Endothelial cell (in vitro differentiated cells): ENCODE data around the gene PER2. TPM values are rescaled to one million over a fixed set of nuclear protein-coding genes. Genes with fewer than 3 reads are reported as not detected.

Experiments
- DNase-seq: peaks from one replicate; pipeline ENCODE4 v3.0.0; 2021; ENCODE audit warnings: low spot score
- H3K27ac Mint-ChIP-seq: one replicate; pipeline ENCODE4 v1.8.0; 2021; ENCODE audit warnings: mixed read lengths, inconsistent platforms; ENCODE audit not compliant: unreplicated experiment
- H3K27me3 Mint-ChIP-seq: one replicate; pipeline ENCODE4 v1.8.0; 2021; ENCODE audit warnings: mild to moderate bottlenecking, moderate library complexity, mixed read lengths, inconsistent platforms; ENCODE audit not compliant: unreplicated experiment
- H3K36me3 Mint-ChIP-seq: one replicate; pipeline ENCODE4 v1.8.0; 2021; ENCODE audit warnings: mild to moderate bottlenecking, low read depth, mixed read lengths, inconsistent platforms; ENCODE audit not compliant: unreplicated experiment
- H3K4me1 Mint-ChIP-seq: one replicate; pipeline ENCODE4 v1.8.0; 2021; ENCODE audit warnings: mild to moderate bottlenecking, mixed read lengths, inconsistent platforms; ENCODE audit not compliant: unreplicated experiment
- H3K4me3 Mint-ChIP-seq: one replicate; pipeline ENCODE4 v1.8.0; 2021; ENCODE audit warnings: mild to moderate bottlenecking, mixed read lengths, inconsistent platforms; ENCODE audit not compliant: unreplicated experiment
- H3K9me3 Mint-ChIP-seq: one replicate; pipeline ENCODE4 v1.8.0; 2021; ENCODE audit warnings: mixed read lengths, inconsistent platforms; ENCODE audit not compliant: unreplicated experiment
- CTCF ChIP-seq: fragments of 200-600 bp; sonication (generic); IDR thresholded peaks from one replicate; pipeline ENCODE4 v1.5.0; 2021; ENCODE audit warnings: antibody characterized with exemption; ENCODE audit not compliant: unreplicated experiment
- total RNA-seq: library from RNA; stranded (reverse); fragmentation: NEBNext Ultra II Directional; extraction: Animal tissue kit (Norgen Biotek cat#: 25700); gene quantifications from one replicate; pipeline ENCODE4 v1.2.1, GENCODE V29; 2021; ENCODE audit not compliant: unreplicated experiment

Gene PER2
- total RNA-seq, 1 donor from 2014 or later: 5.5 TPM

DNA sequence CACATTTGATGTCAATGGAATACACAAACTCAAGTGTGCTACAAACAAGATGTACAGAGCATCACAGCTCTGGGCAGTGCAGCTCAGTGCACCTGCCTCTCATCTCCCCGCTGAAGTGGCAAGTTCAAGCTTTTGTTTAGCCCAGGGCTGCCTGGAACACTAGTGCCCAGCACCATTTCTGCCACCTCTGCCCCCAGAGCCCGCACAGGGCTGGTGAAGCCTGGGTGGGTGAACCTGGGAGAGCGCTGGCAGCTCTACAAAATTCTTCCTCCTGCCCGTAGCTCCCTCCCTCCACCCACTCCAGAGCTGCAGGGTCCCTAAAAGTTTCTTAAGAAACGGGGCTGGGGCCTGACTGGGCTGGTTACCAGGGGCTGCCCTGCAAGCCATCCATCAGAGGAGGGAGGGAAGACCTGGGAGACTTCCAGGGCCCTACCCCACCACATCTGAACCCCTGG, 50.1 kb downstream of the PER2 start:
- Mint-ChIP-seq H3K27me3 (peaks cover 31% of the 10 kb centered on the region), H3K4me3 (no peak overlapping the region), H3K27ac (no peak overlapping the region), H3K4me1 (peaks cover 11% of the 10 kb centered on the region), H3K9me3 (no peaks in the 10 kb centered on the region), H3K36me3 (peaks cover 12% of the 10 kb centered on the region)
- no peak for DNase-seq
- TF ChIP-seq CTCF: no peak

DNA sequence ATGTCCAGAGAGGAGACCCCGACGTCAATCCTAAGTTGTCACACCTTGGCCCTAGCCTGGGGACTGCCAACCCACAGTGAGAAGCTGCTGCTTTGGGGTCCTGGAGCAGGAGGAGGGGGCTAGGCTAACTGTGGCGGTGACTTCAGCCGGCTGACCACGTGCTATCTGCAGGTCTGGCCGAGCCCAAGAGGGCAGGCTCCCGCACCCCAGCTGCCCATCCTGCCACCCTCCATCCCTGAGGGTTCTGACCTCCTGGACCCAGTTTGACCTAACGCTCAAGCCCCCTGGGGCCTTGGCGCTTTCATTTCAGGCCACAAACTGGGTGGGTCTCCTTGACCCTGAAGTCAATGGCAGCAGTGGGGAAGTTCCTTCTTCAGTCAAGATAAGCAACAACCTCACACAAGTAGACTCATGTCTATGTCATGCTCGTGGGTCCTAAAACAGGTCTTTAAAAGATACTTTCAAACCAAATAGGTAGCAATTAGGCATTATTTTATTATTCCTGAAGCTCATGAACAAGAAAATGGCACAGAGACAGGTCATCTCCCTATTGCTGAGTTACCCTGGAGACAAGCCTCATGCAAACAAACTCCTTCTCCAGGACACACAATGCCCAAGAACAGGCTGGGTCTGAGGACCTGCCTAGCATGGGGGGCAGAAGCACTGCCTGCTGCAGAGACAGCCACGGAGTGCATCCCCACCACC, 50.8 kb downstream of the PER2 start:
- Mint-ChIP-seq H3K4me1 (peaks cover 7% of the 10 kb centered on the region), H3K27me3 (peaks cover 31% of the 10 kb centered on the region), H3K27ac (no peak overlapping the region), H3K4me3 (no peak overlapping the region), H3K9me3 (no peaks in the 10 kb centered on the region), H3K36me3 (peaks cover 12% of the 10 kb centered on the region)
- DNase-seq: no peak
- TF ChIP-seq CTCF: no peak

DNA sequence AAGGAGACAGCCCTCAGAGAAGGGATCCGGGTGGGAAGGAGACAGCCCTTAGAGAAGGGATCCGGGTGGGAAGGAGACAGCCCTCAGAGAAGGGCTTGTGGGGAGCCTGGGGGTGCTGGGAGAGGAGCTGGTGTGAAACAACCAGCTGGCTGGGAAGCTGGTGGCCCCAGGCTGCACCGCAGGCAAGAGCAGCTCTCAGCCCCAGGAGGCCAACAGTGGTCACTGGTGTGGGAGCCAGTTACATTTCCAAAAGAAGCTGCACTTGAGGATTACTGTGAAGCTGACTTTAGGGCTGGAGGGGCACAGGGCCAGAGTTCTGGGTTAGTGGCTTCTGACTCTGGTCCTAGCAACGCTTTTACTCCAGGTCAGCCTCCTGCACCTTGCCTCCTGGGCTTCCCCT, 51.8 kb downstream of the PER2 start:
- H3K36me3 Mint-ChIP-seq: peaks cover 11% of the 10 kb centered on the region
- DNase-seq: no peak
- H3K27me3 Mint-ChIP-seq: peaks cover 22% of the 10 kb centered on the region

GRCh38 chr2:238235856-238236255, 52.6 kb downstream of the PER2 start:
- peaks cover 11% of the 10 kb centered on the region for H3K36me3 Mint-ChIP-seq
- H3K27me3 Mint-ChIP-seq: peaks cover 20% of the 10 kb centered on the region
- no peak for TF ChIP-seq CTCF
- DNase-seq: no peak
- no peaks in the 10 kb centered on the region for H3K9me3 Mint-ChIP-seq
- no peak overlapping the region for H3K4me3 Mint-ChIP-seq
- no peak overlapping the region for H3K27ac Mint-ChIP-seq
- peaks cover 6% of the 10 kb centered on the region for H3K4me1 Mint-ChIP-seq

More for the DNA sequence above, 51.8 kb downstream of the PER2 start:
- peaks cover 6% of the 10 kb centered on the region for H3K4me1 Mint-ChIP-seq
- no peak for TF ChIP-seq CTCF
- no peak overlapping the region for H3K4me3 Mint-ChIP-seq
- no peak overlapping the region for H3K27ac Mint-ChIP-seq
- H3K9me3 Mint-ChIP-seq: no peaks in the 10 kb centered on the region

DNA sequence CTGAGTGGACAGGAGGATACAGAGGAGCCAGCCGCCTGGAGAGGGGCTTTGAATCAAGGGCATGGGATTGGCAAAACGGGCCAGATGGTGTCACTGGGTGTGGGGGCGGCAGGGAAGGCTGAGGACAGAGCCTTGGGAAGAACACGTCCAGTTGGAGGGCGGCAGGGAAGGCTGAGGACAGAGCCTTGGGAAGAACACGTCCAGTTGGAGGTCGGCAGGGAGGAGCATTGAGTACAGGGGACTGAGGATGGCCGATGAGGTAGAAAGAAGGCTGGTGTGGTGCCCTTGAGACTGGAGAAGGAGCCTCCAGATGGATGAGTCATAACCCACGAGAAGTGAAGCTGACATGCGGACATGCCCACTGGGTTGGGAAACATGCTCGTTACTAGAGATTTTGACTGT, 53.1 kb downstream of the PER2 start:
- no peak for TF ChIP-seq CTCF
- peak overlapping the region; percentile 29 for H3K4me3 Mint-ChIP-seq
- H3K27ac Mint-ChIP-seq: no peak overlapping the region
- peaks cover 10% of the 10 kb centered on the region for H3K4me1 Mint-ChIP-seq
- H3K36me3 Mint-ChIP-seq: peaks cover 11% of the 10 kb centered on the region
- H3K27me3 Mint-ChIP-seq: peaks cover 25% of the 10 kb centered on the region
- no peaks in the 10 kb centered on the region for H3K9me3 Mint-ChIP-seq
- DNase-seq: no peak
